GM12878 (cell line): ENCODE data around the gene HDAC9. TPM values are rescaled to one million over a fixed set of nuclear protein-coding genes. Genes with fewer than 3 reads are reported as not detected.

Source experiments
- ATAC-seq: fragments of 200-7000 bp; cut with Tn5 transposase; 3 replicates; pipeline ENCODE4 v1.9.1; 2020; ENCODE audit warnings: mild to moderate bottlenecking, moderate library complexity
- BruUV-seq: library from RNA; stranded (reverse); fragments of 400-500 nt; replicated peaks from 2 replicates; lab custom pipeline; 2021; lab: Mats Ljungman, UMichigan
- CTCF ChIA-PET: fragments of 300-600 bp; sonication (Branson Sonifier 250); formaldehyde crosslinking; extraction: SDS; loops from one replicate; lab custom pipeline; 2021; ENCODE audit warnings: inconsistent platforms; lab: Yijun Ruan, JAX
- POLR2A ChIA-PET: fragments of 350-600 bp; formaldehyde crosslinking; extraction: SDS; loops from one replicate; lab custom pipeline; 2021; ENCODE audit warnings: inconsistent platforms; lab: Charles Lee
- RAD21 ChIA-PET: fragments of 300-600 bp; sonication (Branson Sonifier 250); formaldehyde crosslinking; loops from one replicate; lab custom pipeline; 2023; ENCODE audit warnings: antibody characterized with exemption; ENCODE audit not compliant: unreplicated experiment; lab: Charles Lee
- SMC1A ChIA-PET: fragments of 300-600 bp; sonication (Branson Sonifier 250); formaldehyde crosslinking; loops from one replicate; lab custom pipeline; 2023; ENCODE audit not compliant: unreplicated experiment, uncharacterized antibody; lab: Charles Lee
- DNase-seq: peaks from one replicate; pipeline ENCODE4 v3.0.0-alpha.2; 2011; ENCODE audit warnings: low read depth, low spot score
- FAIRE-seq: peaks from 3 replicates; lab custom pipeline; 2011; peaks lifted over from hg19 to GRCh38; lab: Jason Lieb, UNC
- H2AFZ ChIP-seq: 2 replicates; pipeline ENCODE4 v1.6.0; 2011; ENCODE audit warnings: low read depth, low read length, control low read depth; ENCODE audit not compliant: control insufficient read depth
- H3K27ac ChIP-seq: 2 replicates; pipeline ENCODE4 v1.5.1; 2011; ENCODE audit warnings: control low read depth; ENCODE audit not compliant: control insufficient read depth, insufficient read depth
- H3K27me3 ChIP-seq, 2 experiments: replicated peaks in 1 of 2; 2 replicates each; pipeline versions ENCODE4 v1.6.0 to v1.6.1; 2011; ENCODE audit warnings: low read length in 1 of 2; ENCODE audit not compliant: control insufficient read depth in 2 of 2, insufficient read depth in 2 of 2
- H3K36me3 ChIP-seq, 2 experiments: 2 replicates each; pipeline ENCODE4 v1.5.1; 2011; ENCODE audit warnings: low read length in 1 of 2; ENCODE audit not compliant: control insufficient read depth in 2 of 2, insufficient read depth in 2 of 2
- H3K4me1 ChIP-seq: 2 replicates; pipeline ENCODE4 v1.6.1; 2011; ENCODE audit warnings: mild to moderate bottlenecking, low read length, moderate library complexity, mixed read lengths; ENCODE audit not compliant: control insufficient read depth, insufficient read depth
- H3K4me2 ChIP-seq: 2 replicates; pipeline ENCODE4 v1.6.0; 2011; ENCODE audit warnings: control low read depth; ENCODE audit not compliant: control insufficient read depth, insufficient read depth
- H3K4me3 ChIP-seq: fragments of 200-600 bp; sonication (generic); 2 replicates; pipeline ENCODE4 v1.5.1; 2016
- H3K79me2 ChIP-seq: 2 replicates; pipeline ENCODE4 v1.6.0; 2011; ENCODE audit warnings: low read length; ENCODE audit not compliant: control insufficient read depth, insufficient read depth
- H3K9ac ChIP-seq: 2 replicates; pipeline ENCODE4 v1.8.0; 2011; ENCODE audit warnings: low read length, control low read depth, mixed read lengths; ENCODE audit not compliant: control insufficient read depth, insufficient read depth
- H3K9me3 ChIP-seq: replicated peaks from 3 replicates; pipeline ENCODE4 v1.5.1; 2011; ENCODE audit warnings: mild to moderate bottlenecking, low read length; ENCODE audit not compliant: control insufficient read depth, insufficient read depth
- H4K20me1 ChIP-seq: 2 replicates; pipeline ENCODE4 v1.6.0; 2011; ENCODE audit not compliant: control insufficient read depth, insufficient read depth
- IKZF2 ChIP-seq, 2 experiments: fragments of 450-650 bp; IDR thresholded peaks; 2 replicates each; pipeline ENCODE4 v1.6.1; 2017; ENCODE audit warnings: mild to moderate bottlenecking in 2 of 2, moderate library complexity in 2 of 2
- IRF4 ChIP-seq: IDR thresholded peaks from 2 replicates; pipeline ENCODE4 v1.6.1; 2011; ENCODE audit warnings: low read depth, low read length
- JUND ChIP-seq: IDR thresholded peaks from 2 replicates; pipeline ENCODE4 v1.6.1; 2012; ENCODE audit warnings: low read depth, mild to moderate bottlenecking, low read length, improper control_type of control experiment, moderate library complexity
- MTA3 ChIP-seq: IDR thresholded peaks from 2 replicates; pipeline ENCODE4 v1.6.1; 2012; ENCODE audit warnings: low read length, inconsistent platforms, borderline replicate concordance
- NFXL1 ChIP-seq: fragments of 450-650 bp; IDR thresholded peaks from 2 replicates; pipeline ENCODE4 v1.6.1; 2017; ENCODE audit warnings: antibody characterized with exemption, mild to moderate bottlenecking, borderline replicate concordance
- PAX8 ChIP-seq: fragments of 450-650 bp; IDR thresholded peaks from 2 replicates; pipeline ENCODE4 v1.6.1; 2017; ENCODE audit warnings: mild to moderate bottlenecking, moderate library complexity
- PML ChIP-seq: IDR thresholded peaks from 2 replicates; pipeline ENCODE4 v1.6.1; 2012; ENCODE audit warnings: low read length, inconsistent platforms
- SKIL ChIP-seq: fragments of 450-650 bp; IDR thresholded peaks from 2 replicates; pipeline ENCODE4 v1.6.1; 2017; ENCODE audit warnings: mild to moderate bottlenecking, low read depth, inconsistent platforms; ENCODE audit not compliant: poor library complexity, severe bottlenecking
- SMAD1 ChIP-seq: fragments of 450-650 bp; IDR thresholded peaks from 2 replicates; pipeline ENCODE4 v1.6.1; 2018; ENCODE audit warnings: mild to moderate bottlenecking, low read depth; ENCODE audit not compliant: partially characterized antibody
- ZBTB4 ChIP-seq: fragments of 450-650 bp; formaldehyde crosslinking; IDR thresholded peaks from 2 replicates; pipeline ENCODE4 v1.4.0; 2022; ENCODE audit warnings: mild to moderate bottlenecking, moderate library complexity
- WGBS: methylation state at CpG from one replicate; pipeline ENCODE4 v1.1.6; 2016; ENCODE audit warnings: low lambda C conversion rate; ENCODE audit not compliant: insufficient replicate concordance, insufficient coverage; ENCODE audit errors: missing lambda C conversion rate; 5-methylcytosine and 5-hydroxymethylcytosine counted together
- in situ Hi-C: fragments of 300-500 bp; cut with MboI; formaldehyde crosslinking; loops from 9 replicates; pipeline ENCODE4 v1.14.3; 2018; ENCODE audit warnings: mixed read lengths
- intact Hi-C: fragments of 100-400 bp; cut with micrococcal nuclease; formaldehyde crosslinking; loops from one replicate; pipeline ENCODE4 v1.14.2; 2022; ENCODE audit not compliant: unreplicated experiment
- polyA plus RNA-seq, 11 experiments: library from polyadenylated mRNA; depleted of rRNA in 4 of 11; unstranded in 6 of 11; stranded (reverse) in 5 of 11; fragments of >200 nt; fragmentation: Nextera tagmentation in 4 of 11; fragmentation: Illumina TruSeq in 1 of 11; extraction: Ambion mirVana in 4 of 11; extraction: Trizol in 1 of 11; gene quantifications; 1 replicate in 1 of 11; 2 replicates in 10 of 11; pipeline versions ENCODE4 v1.2.1 to v1.2.3, GENCODE V29; 2011 to 2016; ENCODE audit warnings: inconsistent platforms in 2 of 11, missing spikeins in 2 of 11, low read depth in 1 of 11
- total RNA-seq, 4 experiments: library from RNA; depleted of rRNA in 3 of 4; stranded (reverse); fragments of >200 nt in 3 of 4; fragmentation: Illumina TruSeq in 1 of 4; extraction: Trizol in 1 of 4; gene quantifications; 2 replicates each; pipeline versions ENCODE4 v1.2.1 to v1.2.3, GENCODE V29; 2013 to 2021

The HDAC9 gene
- total and polyA plus RNA-seq, 10 of the 15 experiments (the other 5 are each of a cell fraction or from before 2014, with no cell fraction given), result 0.73 to 12.8 (median 0.92) TPM

- RAD21 ChIA-PET, result no interaction called here
- in situ Hi-C loops, result no loop called here
Observed at GRCh38 chr7:18820981-18821380, 325.4 kb downstream of the HDAC9 start.

More at GRCh38 chr7:18820981-18821380, 325.4 kb downstream of the HDAC9 start:
- TF ChIP-seq ZBTB4 (CRISPR knock-in tag), result no peak
- no peak for TF ChIP-seq IKZF2 (IDR thresholded peaks at IDR 0.05)
- TF ChIP-seq PML, result no peak
- TF ChIP-seq PAX8, result no peak
- no peak for TF ChIP-seq NFXL1
- no peak for TF ChIP-seq IRF4
- no peak for TF ChIP-seq MTA3
- no peak for TF ChIP-seq JUND
- no peak for TF ChIP-seq SKIL
- TF ChIP-seq SMAD1, result no peak
- TF ChIP-seq, all 136 proteins: peak for 0
- Histone ChIP-seq H3K9ac (no peak overlapping the region), H4K20me1 (no peaks in the 10 kb centered on the region), H3K4me2 (no peak overlapping the region), H3K79me2 (no peaks in the 10 kb centered on the region), H3K4me3 (no peak overlapping the region), H3K27ac (no peak overlapping the region), H3K27me3 (no peaks in the 10 kb centered on the region), H3K36me3 (no peaks in the 10 kb centered on the region), H3K9me3 (no peaks in the 10 kb centered on the region), H3K4me1 (no peaks in the 10 kb centered on the region), H2AFZ (no peak overlapping the region)
- intact Hi-C loops, result no loop called here
- ChIA-PET POLR2A (interaction anchor here (0.6 kb wide), 1 partner anchor 311 kb away, joined by 4 read pairs; no protein-coding TSS in a partner anchor), CTCF (no interaction called here), SMC1A (no interaction called here)
- no peak for DNase-seq
- no peak for FAIRE-seq
- no TSS peak for BruUV-seq
- WGBS, result 34% methylated on average over 3 of the region's 3 CpGs
- no peak for ATAC-seq
